HepG2 (cell line): Measurements from ENCODE around the gene THRB.

Source experiments
- ARID2 ChIP-seq: sonication (generic); formaldehyde crosslinking; IDR thresholded peaks from 2 replicates; pipeline ENCODE4 v1.8.1; 2022; ENCODE audit warnings: mild to moderate bottlenecking, missing genetic modification reagents, borderline replicate concordance
- CENPX ChIP-seq: sonication (generic); formaldehyde crosslinking; IDR thresholded peaks from 2 replicates; pipeline ENCODE4 v1.9.0; 2021; ENCODE audit warnings: mild to moderate bottlenecking, missing genetic modification reagents, moderate library complexity
- KAT2B ChIP-seq: fragments of 150-350 bp; IDR thresholded peaks from 2 replicates; pipeline ENCODE4 v1.6.1; 2014; ENCODE audit warnings: low read depth, low read length, borderline replicate concordance
- NR2F2 ChIP-seq: IDR thresholded peaks from 2 replicates; pipeline ENCODE4 v1.6.1; 2012; ENCODE audit warnings: low read depth, inconsistent platforms, borderline replicate concordance
- PAF1 ChIP-seq: IDR thresholded peaks from 2 replicates; pipeline ENCODE4 v1.6.1; 2016; ENCODE audit warnings: missing genetic modification reagents, missing compliant biosample characterization
- RXRA ChIP-seq: sonication (generic); formaldehyde crosslinking; IDR thresholded peaks from 2 replicates; pipeline ENCODE4 v1.5.1; 2020; ENCODE audit warnings: missing genetic modification reagents
- TCF7 ChIP-seq: sonication (generic); IDR thresholded peaks from 2 replicates; pipeline ENCODE4 v1.6.1; 2016; ENCODE audit warnings: antibody characterized with exemption, low read depth
- YEATS4 ChIP-seq: sonication (generic); formaldehyde crosslinking; IDR thresholded peaks from 2 replicates; pipeline ENCODE4 v1.4.0; 2020; ENCODE audit warnings: missing genetic modification reagents, borderline replicate concordance
- ZBTB7A ChIP-seq: sonication (generic); formaldehyde crosslinking; IDR thresholded peaks from 2 replicates; pipeline ENCODE4 v1.8.0; 2022; ENCODE audit warnings: mild to moderate bottlenecking, missing genetic modification reagents
- TF ChIP-seq, protein P1 (sequence below): sonication (generic); formaldehyde crosslinking; IDR thresholded peaks from 2 replicates; pipeline ENCODE4 v1.4.0; 2020; ENCODE audit warnings: missing genetic modification reagents
- TF ChIP-seq, protein P2 (sequence below): sonication (generic); formaldehyde crosslinking; IDR thresholded peaks from 2 replicates; pipeline ENCODE4 v1.8.1; 2023; ENCODE audit warnings: mild to moderate bottlenecking, inconsistent platforms, moderate library complexity, missing genetic modification reagents, borderline replicate concordance
- TF ChIP-seq, protein P3 (sequence below): sonication (generic); formaldehyde crosslinking; IDR thresholded peaks from 2 replicates; pipeline ENCODE4 v1.4.0; 2020; ENCODE audit warnings: mild to moderate bottlenecking, missing genetic modification reagents
- TF ChIP-seq, protein P4 (sequence below): sonication (generic); formaldehyde crosslinking; IDR thresholded peaks from 2 replicates; pipeline ENCODE4 v1.4.0; 2020; ENCODE audit warnings: mild to moderate bottlenecking, missing genetic modification reagents

DNA sequence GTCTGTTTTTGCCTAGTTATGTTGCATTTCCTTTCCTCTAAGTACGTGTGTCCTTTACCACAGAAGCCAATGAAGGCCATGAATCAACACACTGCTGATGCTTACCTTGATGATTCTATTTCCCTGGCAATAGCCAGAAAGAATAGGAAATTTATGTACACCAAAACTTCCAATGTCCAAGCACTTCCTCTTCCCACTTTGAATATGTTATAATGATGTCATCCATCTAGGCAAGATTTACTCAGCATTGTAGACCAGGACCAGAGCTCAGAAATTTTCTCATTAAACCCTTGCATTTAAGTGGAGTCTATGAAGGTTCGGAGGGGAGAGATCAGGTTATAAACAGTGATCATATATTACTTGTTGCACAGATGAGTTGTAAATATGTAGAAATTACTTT, 126.0 kb downstream of the THRB start:
- TF ChIP-seq NR2F2 (no peak), RXRA (no peak), CENPX (CRISPR knock-in tag) (no peak), TCF7 (no peak), ARID2 (CRISPR knock-in tag) (no peak), KAT2B (no peak), PAF1 (CRISPR knock-in tag) (no peak), YEATS4 (CRISPR knock-in tag) (no peak), ZBTB7A (CRISPR knock-in tag) (no peak)
- TF ChIP-seq, protein P1, sequence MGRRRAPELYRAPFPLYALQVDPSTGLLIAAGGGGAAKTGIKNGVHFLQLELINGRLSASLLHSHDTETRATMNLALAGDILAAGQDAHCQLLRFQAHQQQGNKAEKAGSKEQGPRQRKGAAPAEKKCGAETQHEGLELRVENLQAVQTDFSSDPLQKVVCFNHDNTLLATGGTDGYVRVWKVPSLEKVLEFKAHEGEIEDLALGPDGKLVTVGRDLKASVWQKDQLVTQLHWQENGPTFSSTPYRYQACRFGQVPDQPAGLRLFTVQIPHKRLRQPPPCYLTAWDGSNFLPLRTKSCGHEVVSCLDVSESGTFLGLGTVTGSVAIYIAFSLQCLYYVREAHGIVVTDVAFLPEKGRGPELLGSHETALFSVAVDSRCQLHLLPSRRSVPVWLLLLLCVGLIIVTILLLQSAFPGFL, result no peak
- TF ChIP-seq, protein P2, sequence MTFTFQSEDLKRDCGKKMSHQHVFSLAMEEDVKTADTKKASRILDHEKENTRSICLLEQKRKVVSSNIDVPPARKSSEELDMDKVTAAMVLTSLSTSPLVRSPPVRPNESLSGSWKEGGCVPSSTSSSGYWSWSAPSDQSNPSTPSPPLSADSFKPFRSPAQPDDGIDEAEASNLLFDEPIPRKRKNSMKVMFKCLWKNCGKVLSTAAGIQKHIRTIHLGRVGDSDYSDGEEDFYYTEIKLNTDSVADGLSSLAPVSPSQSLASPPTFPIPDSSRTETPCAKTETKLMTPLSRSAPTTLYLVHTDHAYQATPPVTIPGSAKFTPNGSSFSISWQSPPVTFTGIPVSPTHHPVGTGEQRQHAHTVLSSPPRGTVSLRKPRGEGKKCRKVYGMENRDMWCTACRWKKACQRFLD (CRISPR knock-in tag), result no peak
- TF ChIP-seq, protein P3, sequence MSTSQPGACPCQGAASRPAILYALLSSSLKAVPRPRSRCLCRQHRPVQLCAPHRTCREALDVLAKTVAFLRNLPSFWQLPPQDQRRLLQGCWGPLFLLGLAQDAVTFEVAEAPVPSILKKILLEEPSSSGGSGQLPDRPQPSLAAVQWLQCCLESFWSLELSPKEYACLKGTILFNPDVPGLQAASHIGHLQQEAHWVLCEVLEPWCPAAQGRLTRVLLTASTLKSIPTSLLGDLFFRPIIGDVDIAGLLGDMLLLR (CRISPR knock-in tag), result no peak
- TF ChIP-seq, protein P4, sequence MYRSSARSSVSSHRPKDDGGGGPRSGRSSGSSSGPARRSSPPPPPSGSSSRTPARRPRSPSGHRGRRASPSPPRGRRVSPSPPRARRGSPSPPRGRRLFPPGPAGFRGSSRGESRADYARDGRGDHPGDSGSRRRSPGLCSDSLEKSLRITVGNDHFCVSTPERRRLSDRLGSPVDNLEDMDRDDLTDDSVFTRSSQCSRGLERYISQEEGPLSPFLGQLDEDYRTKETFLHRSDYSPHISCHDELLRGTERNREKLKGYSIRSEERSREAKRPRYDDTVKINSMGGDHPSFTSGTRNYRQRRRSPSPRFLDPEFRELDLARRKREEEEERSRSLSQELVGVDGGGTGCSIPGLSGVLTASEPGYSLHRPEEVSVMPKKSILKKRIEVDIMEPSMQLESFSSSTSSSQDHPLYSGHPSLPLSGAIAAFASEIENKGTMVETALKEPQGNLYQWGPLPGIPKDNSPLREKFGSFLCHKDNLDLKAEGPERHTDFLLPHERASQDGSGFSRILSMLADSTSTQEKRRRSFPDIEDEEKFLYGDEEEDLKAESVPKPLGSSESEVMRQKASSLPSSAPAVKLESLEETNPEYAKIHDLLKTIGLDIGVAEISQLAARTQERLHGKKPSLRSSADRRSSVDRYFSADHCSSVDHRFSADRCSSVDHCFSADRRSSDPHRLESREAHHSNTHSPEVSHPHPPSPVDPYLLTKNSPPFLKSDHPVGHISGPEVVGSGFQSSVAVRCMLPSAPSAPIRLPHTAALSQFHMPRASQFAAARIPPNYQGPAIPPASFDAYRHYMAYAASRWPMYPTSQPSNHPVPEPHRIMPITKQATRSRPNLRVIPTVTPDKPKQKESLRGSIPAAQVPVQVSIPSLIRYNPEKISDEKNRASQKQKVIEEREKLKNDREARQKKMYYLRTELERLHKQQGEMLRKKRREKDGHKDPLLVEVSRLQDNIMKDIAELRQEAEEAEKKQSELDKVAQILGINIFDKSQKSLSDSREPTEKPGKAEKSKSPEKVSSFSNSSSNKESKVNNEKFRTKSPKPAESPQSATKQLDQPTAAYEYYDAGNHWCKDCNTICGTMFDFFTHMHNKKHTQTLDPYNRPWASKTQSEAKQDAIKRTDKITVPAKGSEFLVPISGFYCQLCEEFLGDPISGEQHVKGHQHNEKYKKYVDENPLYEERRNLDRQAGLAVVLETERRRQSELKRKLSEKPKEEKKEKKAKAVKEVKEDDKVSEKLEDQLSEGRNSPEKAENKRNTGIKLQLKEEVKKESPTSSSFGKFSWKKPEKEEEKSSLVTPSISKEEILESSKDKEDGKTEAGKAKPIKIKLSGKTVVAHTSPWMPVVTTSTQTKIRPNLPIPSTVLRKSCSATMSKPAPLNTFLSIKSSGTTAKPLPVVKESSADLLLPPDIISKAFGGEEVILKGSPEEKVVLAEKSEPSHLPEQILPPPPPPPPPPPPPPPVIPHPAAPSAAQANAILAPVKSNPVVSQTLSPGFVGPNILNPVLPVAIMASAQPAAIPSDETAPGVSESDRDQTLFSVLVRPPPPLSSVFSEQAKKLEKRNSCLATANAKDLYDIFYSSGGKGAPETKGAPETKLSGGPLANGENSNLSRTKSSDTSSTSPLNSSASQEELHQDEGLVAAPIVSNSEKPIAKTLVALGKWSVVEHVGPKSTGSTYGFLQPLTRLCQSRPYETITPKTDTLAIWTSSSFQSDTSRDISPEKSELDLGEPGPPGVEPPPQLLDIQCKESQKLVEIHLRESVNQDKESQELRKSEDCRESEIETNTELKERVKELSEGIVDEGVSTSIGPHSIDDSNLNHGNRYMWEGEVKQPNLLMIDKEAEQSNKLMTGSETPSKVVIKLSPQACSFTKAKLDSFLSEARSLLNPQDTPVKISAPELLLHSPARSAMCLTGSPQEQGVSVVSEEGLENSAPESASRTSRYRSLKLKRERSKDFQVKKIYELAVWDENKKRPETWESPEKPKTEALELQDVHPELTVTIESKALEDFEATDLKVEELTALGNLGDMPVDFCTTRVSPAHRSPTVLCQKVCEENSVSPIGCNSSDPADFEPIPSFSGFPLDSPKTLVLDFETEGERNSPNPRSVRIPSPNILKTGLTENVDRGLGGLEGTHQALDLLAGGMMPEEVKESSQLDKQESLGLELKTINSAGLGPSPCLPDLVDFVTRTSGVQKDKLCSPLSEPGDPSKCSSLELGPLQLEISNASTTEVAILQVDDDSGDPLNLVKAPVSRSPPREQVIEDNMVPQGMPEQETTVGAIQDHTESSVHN (CRISPR knock-in tag), result no peak
